SK-N-MC (cell line): ENCODE results near the gene PDLIM3.

Source experiments
- EZH2 ChIP-seq: fragments of 200-600 bp; sonication (generic); IDR thresholded peaks from one replicate; pipeline ENCODE4 v1.6.1; 2017; ENCODE audit warnings: antibody characterized with exemption
- POLR2AphosphoS5 ChIP-seq: IDR thresholded peaks from 2 replicates; pipeline ENCODE4 v1.6.1; 2012; ENCODE audit warnings: mild to moderate bottlenecking, low read depth, low read length, borderline replicate concordance

DNA sequence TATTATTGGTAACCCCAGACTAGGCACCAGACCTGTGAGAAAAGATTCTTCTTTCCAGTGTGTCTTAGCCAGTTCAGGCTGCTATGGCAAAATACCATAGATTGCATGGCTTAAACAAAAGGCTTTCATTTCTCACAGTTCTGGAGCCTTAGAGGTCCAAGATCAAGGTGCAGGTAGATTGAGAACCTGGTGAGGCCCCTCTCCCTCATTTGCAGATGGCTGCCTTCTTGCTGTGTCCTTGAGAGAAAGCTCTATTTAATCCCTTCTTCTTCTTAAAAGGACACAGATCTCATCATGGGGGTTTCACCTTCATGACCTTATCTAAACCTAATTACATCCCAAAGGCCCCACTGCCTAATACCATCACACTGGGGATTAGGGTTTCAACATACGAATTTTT, 3.5 kb upstream of the PDLIM3 start:
- TF ChIP-seq EZH2, result no peak
- TF ChIP-seq POLR2AphosphoS5, result no peak
